KMS-11 (cell line): Measurements from ENCODE around the gene CDK9.

ENCODE experiments used
- H2AFZ ChIP-seq: fragments of 200-600 bp; sonication (generic); 2 replicates; pipeline ENCODE4 v1.6.1; 2016; ENCODE audit warnings: antibody characterized with exemption, mixed run types, low read depth
- H3K27ac ChIP-seq: fragments of 200-600 bp; sonication (generic); 2 replicates; pipeline ENCODE4 v1.6.1; 2016; ENCODE audit warnings: mild to moderate bottlenecking, mixed run types
- H3K27me3 ChIP-seq: fragments of 200-600 bp; sonication (generic); 2 replicates; pipeline ENCODE4 v1.6.1; 2017; ENCODE audit warnings: mild to moderate bottlenecking, low read depth, mixed run types, moderate library complexity; ENCODE audit not compliant: insufficient read depth
- H3K36me3 ChIP-seq: fragments of 200-600 bp; sonication (generic); 2 replicates; pipeline ENCODE4 v1.6.1; 2017; ENCODE audit warnings: mild to moderate bottlenecking, mixed run types; ENCODE audit not compliant: insufficient read depth
- H3K4me1 ChIP-seq: fragments of 200-600 bp; sonication (generic); 2 replicates; pipeline ENCODE4 v1.6.1; 2016; ENCODE audit warnings: mild to moderate bottlenecking, low read depth, mixed run types; ENCODE audit not compliant: poor library complexity, severe bottlenecking
- H3K4me2 ChIP-seq: fragments of 200-600 bp; sonication (generic); 2 replicates; pipeline ENCODE4 v1.7.0; 2016; ENCODE audit warnings: mild to moderate bottlenecking, mixed run types
- H3K4me3 ChIP-seq: fragments of 200-600 bp; sonication (generic); IDR thresholded peaks from 2 replicates; pipeline ENCODE4 v1.6.1; 2017; ENCODE audit warnings: low read depth, low read length, mixed read lengths; ENCODE audit not compliant: insufficient read depth
- H3K79me2 ChIP-seq: fragments of 200-600 bp; sonication (generic); 2 replicates; pipeline ENCODE4 v1.6.1; 2016; ENCODE audit warnings: low read depth, mixed run types; ENCODE audit not compliant: insufficient read depth
- H3K9ac ChIP-seq: fragments of 200-600 bp; sonication (generic); 2 replicates; pipeline ENCODE4 v1.6.1; 2016; ENCODE audit warnings: mild to moderate bottlenecking, mixed run types
- H4K20me1 ChIP-seq: fragments of 200-600 bp; sonication (generic); 2 replicates; pipeline ENCODE4 v1.6.1; 2016; ENCODE audit warnings: mild to moderate bottlenecking, mixed run types; ENCODE audit not compliant: insufficient read depth
- TF ChIP-seq, protein P1 (sequence below): fragments of 200-600 bp; sonication (generic); conservative IDR thresholded peaks from 2 replicates; pipeline ENCODE4 v1.6.1; 2017; ENCODE audit warnings: low read depth, mild to moderate bottlenecking, antibody characterized with exemption, low read length, moderate library complexity, mixed read lengths

The CDK9 gene

DNA sequence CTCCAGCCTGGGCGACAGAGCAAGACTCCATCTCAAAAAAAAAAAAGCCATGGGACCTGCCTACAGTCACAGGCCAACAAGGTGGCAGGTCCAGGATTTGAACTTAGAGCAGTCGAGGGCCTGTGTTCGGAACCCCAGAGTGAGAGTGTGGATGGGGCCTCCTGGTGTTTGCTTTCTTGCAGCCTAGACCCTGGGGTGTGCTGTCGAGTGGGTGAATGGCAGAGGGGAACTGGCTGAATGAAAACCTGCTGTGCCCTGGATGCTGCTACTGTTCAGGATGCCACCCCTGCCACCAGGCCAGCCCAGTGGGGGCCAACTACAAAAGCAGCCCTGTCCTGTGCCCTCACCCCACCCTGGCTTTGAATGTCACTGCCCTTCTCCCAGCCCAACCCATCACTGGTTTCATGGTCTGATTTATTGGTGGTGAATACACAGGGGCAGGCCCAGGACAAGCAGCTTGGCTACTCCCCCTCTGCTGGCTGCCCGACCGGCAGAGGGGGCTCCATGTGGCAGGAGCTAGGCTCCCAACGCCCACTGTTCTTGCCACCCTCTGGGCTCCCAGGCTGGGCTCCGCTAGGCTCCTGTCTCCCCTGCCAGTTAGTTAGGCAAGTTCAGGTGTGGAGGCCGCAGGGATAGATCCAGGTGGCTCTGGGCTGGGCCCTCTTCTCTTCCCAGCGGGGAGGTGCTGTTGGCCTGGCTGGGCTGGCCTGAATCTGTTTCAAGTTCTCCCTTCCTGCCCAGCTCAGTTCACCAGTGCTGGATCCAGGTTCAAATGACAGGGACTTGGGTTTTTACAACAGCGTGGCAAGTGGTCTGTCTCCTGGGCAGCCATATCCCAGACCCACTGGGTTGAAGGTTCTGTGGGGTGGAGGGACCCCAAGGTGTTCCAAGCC is 29.0 kb downstream of the CDK9 start:
- TF ChIP-seq, protein P1, sequence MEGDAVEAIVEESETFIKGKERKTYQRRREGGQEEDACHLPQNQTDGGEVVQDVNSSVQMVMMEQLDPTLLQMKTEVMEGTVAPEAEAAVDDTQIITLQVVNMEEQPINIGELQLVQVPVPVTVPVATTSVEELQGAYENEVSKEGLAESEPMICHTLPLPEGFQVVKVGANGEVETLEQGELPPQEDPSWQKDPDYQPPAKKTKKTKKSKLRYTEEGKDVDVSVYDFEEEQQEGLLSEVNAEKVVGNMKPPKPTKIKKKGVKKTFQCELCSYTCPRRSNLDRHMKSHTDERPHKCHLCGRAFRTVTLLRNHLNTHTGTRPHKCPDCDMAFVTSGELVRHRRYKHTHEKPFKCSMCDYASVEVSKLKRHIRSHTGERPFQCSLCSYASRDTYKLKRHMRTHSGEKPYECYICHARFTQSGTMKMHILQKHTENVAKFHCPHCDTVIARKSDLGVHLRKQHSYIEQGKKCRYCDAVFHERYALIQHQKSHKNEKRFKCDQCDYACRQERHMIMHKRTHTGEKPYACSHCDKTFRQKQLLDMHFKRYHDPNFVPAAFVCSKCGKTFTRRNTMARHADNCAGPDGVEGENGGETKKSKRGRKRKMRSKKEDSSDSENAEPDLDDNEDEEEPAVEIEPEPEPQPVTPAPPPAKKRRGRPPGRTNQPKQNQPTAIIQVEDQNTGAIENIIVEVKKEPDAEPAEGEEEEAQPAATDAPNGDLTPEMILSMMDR, result no peak
- Histone ChIP-seq H3K36me3 (no peaks in the 10 kb centered on the region), H3K4me2 (no peak overlapping the region), H3K27me3 (no peaks in the 10 kb centered on the region), H2AFZ (no peak overlapping the region), H3K79me2 (no peaks in the 10 kb centered on the region), H3K27ac (no peak overlapping the region), H3K9ac (no peak overlapping the region), H4K20me1 (no peaks in the 10 kb centered on the region), H3K4me1 (no peaks in the 10 kb centered on the region), H3K4me3 (no peak overlapping the region)

DNA sequence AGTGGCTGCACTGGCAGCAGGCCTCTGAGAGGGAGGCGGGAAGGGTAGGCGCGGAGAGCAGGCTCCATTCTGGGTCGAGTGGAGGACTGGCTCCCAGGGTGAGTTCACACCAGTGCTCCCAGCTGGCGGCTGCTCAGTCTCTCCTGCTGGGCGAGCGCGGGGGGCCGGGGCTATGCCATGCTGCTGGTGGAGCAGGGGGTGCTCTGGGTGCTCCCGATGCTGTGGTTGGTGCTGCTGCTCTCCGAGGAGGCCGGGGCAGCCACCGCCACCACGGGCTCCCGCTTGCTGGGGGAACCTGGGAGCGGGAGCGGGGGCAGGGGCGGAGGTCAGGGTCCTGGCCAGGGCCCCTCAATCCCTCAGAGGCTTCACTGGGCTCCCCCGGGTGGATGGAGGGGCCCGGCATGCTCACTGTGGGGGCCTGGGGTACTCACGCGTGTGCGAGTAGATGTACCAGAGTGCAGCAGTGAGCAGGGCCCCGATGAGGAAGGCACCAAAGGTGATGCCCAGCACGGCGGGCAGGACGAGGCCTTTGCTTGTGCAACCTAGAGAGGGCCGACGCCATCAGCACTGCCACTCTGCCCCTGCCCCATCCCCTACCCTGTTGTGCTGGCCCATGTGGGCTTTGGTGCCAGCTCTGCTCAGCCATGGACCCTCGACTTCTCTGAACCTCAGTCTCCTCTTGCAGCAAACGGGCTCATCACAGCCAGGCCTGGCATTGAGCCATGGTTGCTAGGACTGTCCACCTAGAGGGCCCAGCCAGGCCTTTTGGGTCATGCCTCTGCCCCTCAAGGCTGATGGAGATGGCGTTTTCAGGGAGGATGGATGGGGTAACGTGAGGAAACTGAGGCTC is 29.9 kb downstream of the CDK9 start:
- no peaks in the 10 kb centered on the region for H4K20me1 ChIP-seq
- no peaks in the 10 kb centered on the region for H3K36me3 ChIP-seq

DNA sequence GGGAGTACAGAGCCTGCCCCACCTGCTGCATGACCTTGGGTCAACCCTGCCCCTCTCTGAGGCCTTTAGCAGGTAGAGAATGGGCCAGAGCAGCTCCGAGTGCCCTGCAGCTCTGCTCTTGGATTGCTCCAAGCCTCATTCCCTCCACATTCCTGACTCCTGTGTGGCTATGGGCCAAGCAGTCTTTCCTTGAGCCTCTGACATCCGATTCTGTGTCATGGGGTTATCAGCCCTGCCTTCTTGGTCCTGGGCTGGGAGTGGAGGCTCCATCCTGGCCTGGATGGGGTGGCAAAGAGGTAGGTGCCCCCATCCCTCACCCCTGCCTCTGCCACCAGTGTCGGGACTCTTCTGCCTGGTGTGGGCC is 30.5 kb downstream of the CDK9 start:
- H3K4me2 ChIP-seq, result no peak overlapping the region
- no peaks in the 10 kb centered on the region for H3K79me2 ChIP-seq
- H3K27me3 ChIP-seq, result no peaks in the 10 kb centered on the region
- no peak overlapping the region for H2AFZ ChIP-seq
- H4K20me1 ChIP-seq, result no peaks in the 10 kb centered on the region
- no peaks in the 10 kb centered on the region for H3K4me1 ChIP-seq
- no peak overlapping the region for H3K9ac ChIP-seq
- H3K27ac ChIP-seq, result no peak overlapping the region
- H3K4me3 ChIP-seq, result no peak overlapping the region
- H3K36me3 ChIP-seq, result no peaks in the 10 kb centered on the region
- TF ChIP-seq, protein P1, result no peak

More for the DNA sequence above, 29.9 kb downstream of the CDK9 start:
- no peaks in the 10 kb centered on the region for H3K79me2 ChIP-seq
- H3K27me3 ChIP-seq, result no peaks in the 10 kb centered on the region
- no peak overlapping the region for H3K9ac ChIP-seq
- no peak overlapping the region for H3K4me2 ChIP-seq
- H3K4me1 ChIP-seq, result no peaks in the 10 kb centered on the region
- TF ChIP-seq, protein P1, result no peak
- H3K4me3 ChIP-seq, result no peak overlapping the region
- no peak overlapping the region for H2AFZ ChIP-seq
- no peak overlapping the region for H3K27ac ChIP-seq

DNA sequence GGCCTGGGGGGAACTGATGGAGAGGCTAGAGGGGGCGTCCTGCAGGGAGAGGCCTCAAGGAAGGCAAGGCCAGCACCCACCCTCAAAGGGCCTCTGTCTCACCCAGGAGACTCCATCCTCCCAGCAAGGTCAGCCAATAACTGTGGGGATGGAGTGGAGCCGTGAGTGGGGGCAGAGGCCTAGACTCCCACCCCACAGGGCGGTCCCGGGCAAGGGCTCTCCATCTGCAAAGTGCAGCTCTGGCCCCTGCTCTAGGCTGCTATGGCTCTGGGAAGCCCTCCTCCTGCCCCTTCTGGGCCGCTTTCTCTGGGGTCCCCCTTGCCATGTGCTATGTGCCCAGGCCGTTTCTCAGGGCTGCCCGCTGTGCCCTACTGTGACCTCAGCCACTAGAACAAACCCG is 30.9 kb downstream of the CDK9 start:
- Histone ChIP-seq H4K20me1 (no peaks in the 10 kb centered on the region), H3K27me3 (no peaks in the 10 kb centered on the region), H3K4me1 (no peaks in the 10 kb centered on the region), H3K4me2 (no peak overlapping the region), H3K9ac (no peak overlapping the region), H2AFZ (no peak overlapping the region), H3K36me3 (no peaks in the 10 kb centered on the region), H3K79me2 (no peaks in the 10 kb centered on the region), H3K4me3 (no peak overlapping the region), H3K27ac (no peak overlapping the region)
- TF ChIP-seq, protein P1, result no peak
